ENCODE data around the gene INTU.
"Not testable (repeated sequence)": the region's sequence is repeated elsewhere in the genome, so short reads cannot be mapped to it uniquely, and the experiment has no call there.

INTU gene

DNA sequence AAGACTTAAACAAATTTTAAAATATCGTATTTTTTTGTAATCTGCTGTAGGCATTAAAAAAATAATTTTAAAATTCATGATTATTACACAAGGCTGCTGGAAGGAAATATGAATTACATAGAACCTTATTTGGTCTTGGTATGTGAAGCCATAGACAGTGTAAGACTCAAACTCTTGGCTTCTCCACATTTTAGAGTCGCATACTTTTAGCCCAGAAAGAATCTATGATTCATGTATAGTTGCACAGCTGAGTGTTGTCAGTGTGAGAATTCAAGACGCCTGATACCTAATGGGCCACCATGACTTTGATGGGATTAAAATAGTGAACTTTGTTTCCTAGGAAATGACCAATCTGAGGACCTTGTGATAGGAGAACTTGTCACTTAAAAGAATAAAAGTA is 1.4 kb downstream of the INTU start:
- no peak for DNase-seq (ENCODE audit: extremely low spot score)
- TF ChIP-seq SUZ12 (IDR thresholded peaks at IDR 0.05) = no peak
- TF ChIP-seq ZNF384 (IDR thresholded peaks at IDR 0.05) = no peak
- no peak for TF ChIP-seq BHLHE40 (IDR thresholded peaks at IDR 0.05; ENCODE audit: borderline replicate concordance)
- TF ChIP-seq HDGF (IDR thresholded peaks at IDR 0.05; ENCODE audit: borderline replicate concordance) = no peak
- no peak for TF ChIP-seq PKNOX1 (IDR thresholded peaks at IDR 0.05)
- no peak for TF ChIP-seq FOXA1 (IDR thresholded peaks at IDR 0.05)
- no peak for TF ChIP-seq CTBP1 (IDR thresholded peaks at IDR 0.05; ENCODE audit: borderline replicate concordance)
- no peak for TF ChIP-seq TARDBP (IDR thresholded peaks at IDR 0.05)
- no peak for TF ChIP-seq ELF4 (IDR thresholded peaks at IDR 0.05)
- no peak for TF ChIP-seq FOXK2 (IDR thresholded peaks at IDR 0.05)
- TF ChIP-seq NFRKB (IDR thresholded peaks at IDR 0.05) = no peak
- CTCF ChIA-PET = no interaction called here
- POLR2A ChIA-PET = interaction anchor here (0.9 kb wide), 1 partner anchor 11 kb away, joined by 3 read pairs; no protein-coding TSS in a partner anchor

GRCh38 chr4:127641524-127641923 is 8.8 kb downstream of the INTU start:
- POLR2A ChIA-PET = no interaction called here
- no peak for DNase-seq (ENCODE audit: extremely low spot score)
- TF ChIP-seq PKNOX1 (IDR thresholded peaks at IDR 0.05) (no peak), LEF1 (IDR thresholded peaks at IDR 0.05; ENCODE audit: borderline replicate concordance) (no peak), FOXK2 (IDR thresholded peaks at IDR 0.05) (no peak), CTBP1 (IDR thresholded peaks at IDR 0.05; ENCODE audit: borderline replicate concordance) (no peak), SP1 (IDR thresholded peaks at IDR 0.05) (no peak), TARDBP (IDR thresholded peaks at IDR 0.05) (no peak), SUZ12 (IDR thresholded peaks at IDR 0.05) (no peak), FOXA1 (IDR thresholded peaks at IDR 0.05) (no peak), NFRKB (IDR thresholded peaks at IDR 0.05) (no peak), HDGF (IDR thresholded peaks at IDR 0.05; ENCODE audit: borderline replicate concordance) (no peak), BHLHE40 (IDR thresholded peaks at IDR 0.05; ENCODE audit: borderline replicate concordance) (no peak), L3MBTL2 (conservative IDR thresholded peaks at IDR 0.05) (no peak), ELF4 (IDR thresholded peaks at IDR 0.05) (no peak), ZNF384 (IDR thresholded peaks at IDR 0.05) (no peak), ARNT (IDR thresholded peaks at IDR 0.05) (no peak), FOXM1 (IDR thresholded peaks at IDR 0.05; ENCODE audit: borderline replicate concordance) (no peak)
- CTCF ChIA-PET = no interaction called here

DNA sequence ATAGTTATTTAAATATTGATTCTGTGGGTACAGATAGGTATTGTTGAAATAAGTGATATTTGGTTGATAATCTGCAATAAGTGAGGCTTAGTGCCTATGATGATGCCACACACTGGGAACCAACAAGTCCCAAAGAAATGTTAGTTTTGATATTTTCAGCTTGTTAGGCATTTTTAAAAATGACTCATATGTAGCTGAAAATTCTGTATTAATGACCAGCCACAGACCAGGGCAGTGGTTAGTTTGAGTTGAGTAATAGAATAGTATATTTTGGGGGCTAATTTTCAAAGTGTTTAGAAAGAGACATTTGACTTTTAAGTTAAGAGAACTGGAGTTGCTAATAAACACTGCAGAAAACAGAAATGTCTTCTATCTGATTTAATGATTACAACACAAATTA is 9.4 kb downstream of the INTU start:
- no peak for DNase-seq (ENCODE audit: extremely low spot score)
- TF ChIP-seq HDGF (IDR thresholded peaks at IDR 0.05; ENCODE audit: borderline replicate concordance) (no peak), PKNOX1 (IDR thresholded peaks at IDR 0.05) (no peak), FOXA1 (IDR thresholded peaks at IDR 0.05) (no peak), CTBP1 (IDR thresholded peaks at IDR 0.05; ENCODE audit: borderline replicate concordance) (no peak), SP1 (IDR thresholded peaks at IDR 0.05) (no peak), NFRKB (IDR thresholded peaks at IDR 0.05) (no peak), FOXK2 (IDR thresholded peaks at IDR 0.05) (no peak)
- POLR2A ChIA-PET = no interaction called here
- CTCF ChIA-PET = no interaction called here

DNA sequence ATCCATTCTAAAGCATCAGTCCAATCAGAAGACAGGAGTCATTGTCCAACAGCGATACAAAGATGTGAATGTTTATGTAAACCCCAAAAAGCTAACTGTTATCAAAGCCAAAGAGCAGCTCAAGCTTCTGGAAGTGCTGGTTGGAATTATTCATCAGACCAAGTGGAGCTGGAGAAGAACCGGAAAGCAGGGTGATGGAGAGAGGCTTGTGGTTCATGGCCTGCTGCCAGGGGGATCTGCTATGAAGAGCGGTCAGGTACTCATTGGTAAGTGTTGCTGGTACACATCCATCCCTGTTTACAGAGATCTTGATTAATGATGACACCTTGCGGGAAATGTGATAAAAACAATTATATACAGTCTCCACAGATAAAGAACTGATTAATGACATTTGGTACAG is 11.0 kb downstream of the INTU start:
- POLR2A ChIA-PET = no interaction called here
- TF ChIP-seq NFRKB (IDR thresholded peaks at IDR 0.05) (no peak), CTBP1 (IDR thresholded peaks at IDR 0.05; ENCODE audit: borderline replicate concordance) (no peak), SP1 (IDR thresholded peaks at IDR 0.05) (no peak), ELF4 (IDR thresholded peaks at IDR 0.05) (no peak), HDGF (IDR thresholded peaks at IDR 0.05; ENCODE audit: borderline replicate concordance) (no peak), TARDBP (IDR thresholded peaks at IDR 0.05) (no peak), LEF1 (IDR thresholded peaks at IDR 0.05; ENCODE audit: borderline replicate concordance) (no peak), BHLHE40 (IDR thresholded peaks at IDR 0.05; ENCODE audit: borderline replicate concordance) (no peak), PKNOX1 (IDR thresholded peaks at IDR 0.05) (no peak), L3MBTL2 (conservative IDR thresholded peaks at IDR 0.05) (no peak), FOXM1 (IDR thresholded peaks at IDR 0.05; ENCODE audit: borderline replicate concordance) (no peak)
- DNase-seq (ENCODE audit: extremely low spot score) = no peak
- CTCF ChIA-PET = interaction anchor here (0.9 kb wide), 1 partner anchor 88 kb away, joined by 3 read pairs; no protein-coding TSS in a partner anchor

- TF ChIP-seq NFRKB (IDR thresholded peaks at IDR 0.05) = no peak
- TF ChIP-seq ZNF384 (IDR thresholded peaks at IDR 0.05) = no peak
- no peak for TF ChIP-seq SP1 (IDR thresholded peaks at IDR 0.05)
- TF ChIP-seq FOXM1 (IDR thresholded peaks at IDR 0.05; ENCODE audit: borderline replicate concordance) = no peak
- no peak for TF ChIP-seq LEF1 (IDR thresholded peaks at IDR 0.05; ENCODE audit: borderline replicate concordance)
- no peak for TF ChIP-seq FOXK2 (IDR thresholded peaks at IDR 0.05)
- TF ChIP-seq BHLHE40 (IDR thresholded peaks at IDR 0.05; ENCODE audit: borderline replicate concordance) = no peak
- TF ChIP-seq ELF4 (IDR thresholded peaks at IDR 0.05) = no peak
- TF ChIP-seq CTBP1 (IDR thresholded peaks at IDR 0.05; ENCODE audit: borderline replicate concordance) = no peak
- ChIA-PET CTCF (no interaction called here), POLR2A (no interaction called here)
- no peak for DNase-seq (ENCODE audit: extremely low spot score)
Measured at GRCh38 chr4:127648061-127648460, 15.3 kb downstream of the INTU start.

DNA sequence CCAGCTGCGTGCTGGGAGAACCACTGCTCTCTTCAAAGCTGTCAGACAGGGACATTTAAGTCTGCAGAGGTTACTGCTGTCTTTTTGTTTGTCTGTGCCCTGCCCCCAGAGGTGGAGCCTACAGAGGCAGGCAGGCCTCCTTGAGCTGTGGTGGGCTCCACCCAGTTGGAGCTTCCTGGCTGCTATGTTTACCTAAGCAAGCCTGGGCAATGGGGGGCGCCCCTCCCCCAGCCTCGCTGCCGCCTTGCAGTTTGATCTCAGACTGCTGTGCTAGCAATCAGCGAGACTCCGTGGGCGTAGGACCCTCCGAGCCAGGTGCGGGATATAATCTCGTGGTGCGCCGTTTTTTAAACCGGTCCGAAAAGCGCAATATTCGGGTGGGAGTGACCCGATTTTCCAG is 22.8 kb downstream of the INTU start:
- POLR2A ChIA-PET; CTCF ChIA-PET; DNase-seq (ENCODE audit: extremely low spot score): not testable (repeated sequence)
